B cell (primary cell): ENCODE results near the gene SPRR2E. TPM values are rescaled to one million over a fixed set of nuclear protein-coding genes. Genes with fewer than 3 reads are reported as not detected.

Experiments
- ATAC-seq: fragments of 200-7000 bp; cut with Tn5 transposase; one replicate; pipeline ENCODE4 v1.10.0; 2021; ENCODE audit warnings: low read depth, mild to moderate bottlenecking, moderate number of reproducible peaks, moderate library complexity
- CTCF ChIA-PET: fragments of 350-600 bp; sonication (Branson Sonifier 250); formaldehyde crosslinking; loops from one replicate; lab custom pipeline; 2021; ENCODE audit warnings: antibody characterized with exemption, inconsistent platforms; lab: Charles Lee
- POLR2A ChIA-PET: fragments of 350-600 bp; sonication (Branson Sonifier 250); formaldehyde crosslinking; loops from one replicate; lab custom pipeline; 2021; ENCODE audit warnings: antibody characterized with exemption; lab: Charles Lee
- DNase-seq: peaks from one replicate; pipeline ENCODE4 v3.0.0; 2013
- H2AFZ ChIP-seq: 2 replicates; pipeline ENCODE4 v1.6.1; 2012; ENCODE audit warnings: mild to moderate bottlenecking, low read depth, low read length; ENCODE audit not compliant: insufficient read depth, poor library complexity, severe bottlenecking
- H3K27ac ChIP-seq, 2 donors: 1 replicate in 1 of 2; 2 replicates in 1 of 2; pipeline ENCODE4 v1.5.1; 2012 to 2013; ENCODE audit warnings: low read length in 2 of 2, mild to moderate bottlenecking in 2 of 2, moderate library complexity in 1 of 2
- H3K27me3 ChIP-seq, 4 experiments: fragments of 200-600 bp in 1 of 4; sonication (generic) in 1 of 4; replicated peaks in 1 of 4; 1 replicate in 2 of 4; 2 replicates in 2 of 4; pipeline versions ENCODE4 v1.6.1 to v1.7.0; 2013 to 2016; ENCODE audit warnings: low read length in 3 of 4, mild to moderate bottlenecking in 2 of 4, mixed read lengths in 1 of 4, moderate library complexity in 1 of 4; ENCODE audit not compliant: insufficient read depth in 4 of 4, control insufficient read depth in 3 of 4; ENCODE audit errors: control extremely low read depth in 1 of 4
- H3K36me3 ChIP-seq, 2 experiments: replicated peaks in 1 of 2; 1 replicate in 1 of 2; 2 replicates in 1 of 2; pipeline versions ENCODE4 v1.6.1 to v1.7.1; 2013; ENCODE audit warnings: low read length in 1 of 2; ENCODE audit not compliant: insufficient read depth in 2 of 2, control insufficient read depth in 1 of 2; ENCODE audit errors: control extremely low read depth in 1 of 2, extremely low read depth in 1 of 2
- H3K4me1 ChIP-seq, 2 donors: fragments of 200-600 bp in 1 of 2; sonication (generic) in 1 of 2; 1 replicate in 1 of 2; 2 replicates in 1 of 2; pipeline versions ENCODE4 v1.5.1 to v1.6.1; 2013 to 2017; ENCODE audit warnings: low read length in 2 of 2; ENCODE audit not compliant: control insufficient read depth in 2 of 2, insufficient read depth in 2 of 2
- H3K4me2 ChIP-seq: replicated peaks from 2 replicates; pipeline ENCODE3; 2012; ENCODE audit warnings: mild to moderate bottlenecking, low read depth, low read length; ENCODE audit not compliant: poor library complexity, severe bottlenecking
- H3K4me3 ChIP-seq, 5 experiments: fragments of 200-600 bp in 1 of 5; sonication (generic) in 1 of 5; 1 replicate in 3 of 5; 2 replicates in 2 of 5; pipeline versions ENCODE4 v1.5.1 to v1.7.0; 2011 to 2016; ENCODE audit warnings: low read length in 4 of 5, mild to moderate bottlenecking in 4 of 5, low read depth in 2 of 5, control low read depth in 1 of 5, moderate library complexity in 1 of 5; ENCODE audit not compliant: insufficient read depth in 1 of 5; ENCODE audit errors: control extremely low read depth in 1 of 5, extremely low read depth in 1 of 5
- H3K79me2 ChIP-seq: fragments of 200-600 bp; sonication (generic); one replicate; pipeline ENCODE4 v1.6.0; 2016; ENCODE audit warnings: low read length; ENCODE audit not compliant: control insufficient read depth, insufficient read depth
- H3K9ac ChIP-seq: fragments of 200-600 bp; sonication (generic); 2 replicates; pipeline ENCODE4 v1.6.1; 2017; ENCODE audit warnings: mild to moderate bottlenecking, low read length, moderate library complexity
- H3K9me3 ChIP-seq, 3 donors: one replicate each; pipeline versions ENCODE4 v1.6.1 to v1.7.1; 2013; ENCODE audit warnings: low read length in 2 of 3; ENCODE audit not compliant: control insufficient read depth in 2 of 3, insufficient read depth in 1 of 3; ENCODE audit errors: control extremely low read depth in 1 of 3
- H4K20me1 ChIP-seq: 2 replicates; pipeline ENCODE4 v1.6.0; 2012; ENCODE audit warnings: mild to moderate bottlenecking, low read length; ENCODE audit not compliant: insufficient read depth, control insufficient read depth, poor library complexity, severe bottlenecking
- H3K27ac Mint-ChIP-seq: one replicate; pipeline ENCODE4 v1.8.0; 2021; ENCODE audit warnings: mixed read lengths
- H3K27me3 Mint-ChIP-seq: one replicate; pipeline ENCODE4 v1.8.0; 2021; ENCODE audit warnings: mixed read lengths
- H3K4me1 Mint-ChIP-seq: one replicate; pipeline ENCODE4 v1.8.0; 2021; ENCODE audit warnings: mixed read lengths
- H3K4me3 Mint-ChIP-seq: one replicate; pipeline ENCODE4 v1.8.0; 2021; ENCODE audit warnings: mixed read lengths
- H3K9me3 Mint-ChIP-seq: one replicate; pipeline ENCODE4 v1.8.0; 2022; ENCODE audit warnings: mixed read lengths; ENCODE audit not compliant: insufficient read depth
- CTCF ChIP-seq: fragments of 200-600 bp; IDR thresholded peaks from one replicate; pipeline ENCODE4 v1.8.0; 2022; ENCODE audit warnings: antibody characterized with exemption, mild to moderate bottlenecking
- EZH2 ChIP-seq: IDR thresholded peaks from 2 replicates; pipeline ENCODE4 v1.6.1; 2012; ENCODE audit warnings: borderline replicate concordance, low read depth, mild to moderate bottlenecking, moderate library complexity, low read length; ENCODE audit not compliant: insufficient read depth, poor library complexity, severe bottlenecking
- WGBS: methylation state at CpG from one replicate; pipeline ENCODE4 v1.1.5; 2013; ENCODE audit warnings: missing lambda C conversion rate; ENCODE audit not compliant: insufficient coverage; 5-methylcytosine and 5-hydroxymethylcytosine counted together
- intact Hi-C: fragments of 100-400 bp; cut with micrococcal nuclease; formaldehyde crosslinking; loops from one replicate; pipeline ENCODE4 v1.10.0; 2022
- polyA plus RNA-seq: library from polyadenylated mRNA; depleted of rRNA; stranded (reverse); fragments of >200 nt; gene quantifications from 2 replicates; pipeline ENCODE4 v1.2.3, GENCODE V29; 2012
- total RNA-seq, 2 donors: library from RNA; stranded (reverse); fragments of 120-200 nt in 1 of 2; gene quantifications; 1 replicate in 1 of 2; 2 replicates in 1 of 2; pipeline versions ENCODE4 v1.2.3 to v1.2.4, GENCODE V29; 2013 to 2022

The SPRR2E gene
- total and polyA plus RNA-seq, 2 donors (not counting 1 experiment from before 2014, with no cell fraction given): not detected

GRCh38 chr1:153058826-153059784, 35.2 kb downstream of the SPRR2E start:
- no peak overlapping the region for H3K4me3 Mint-ChIP-seq
- H2AFZ ChIP-seq: no peak overlapping the region
- peaks cover 0 to 1% (median 0%) of the 10 kb centered on the region in 3 donors for H3K9me3 ChIP-seq
- H3K4me1 Mint-ChIP-seq: no peaks in the 10 kb centered on the region
- H3K9me3 Mint-ChIP-seq: no peaks in the 10 kb centered on the region
- H3K4me1 ChIP-seq: no peaks in the 10 kb centered on the region
- no peak overlapping the region for H3K4me3 ChIP-seq
- TF ChIP-seq EZH2 (no peak), CTCF (no peak)
- no peak overlapping the region for H3K9ac ChIP-seq
- no peak overlapping the region for H3K27ac Mint-ChIP-seq
- no peak for ATAC-seq
- peaks cover 39% of the 10 kb centered on the region for H3K27me3 Mint-ChIP-seq
- POLR2A ChIA-PET: no interaction called here
- WGBS: 45% methylated on average over 5 of the region's 6 CpGs
- CTCF ChIA-PET: no interaction called here
- intact Hi-C loops: no loop called here
- DNase-seq: no peak
- no peak overlapping the region for H3K27ac ChIP-seq
- H3K36me3 ChIP-seq: no peaks in the 10 kb centered on the region
- H3K27me3 ChIP-seq: peaks cover 0 to 11% (median 3%) of the 10 kb centered on the region in 4 experiments
- H3K79me2 ChIP-seq: no peaks in the 10 kb centered on the region
- H4K20me1 ChIP-seq: no peaks in the 10 kb centered on the region
- no peak overlapping the region for H3K4me2 ChIP-seq

DNA sequence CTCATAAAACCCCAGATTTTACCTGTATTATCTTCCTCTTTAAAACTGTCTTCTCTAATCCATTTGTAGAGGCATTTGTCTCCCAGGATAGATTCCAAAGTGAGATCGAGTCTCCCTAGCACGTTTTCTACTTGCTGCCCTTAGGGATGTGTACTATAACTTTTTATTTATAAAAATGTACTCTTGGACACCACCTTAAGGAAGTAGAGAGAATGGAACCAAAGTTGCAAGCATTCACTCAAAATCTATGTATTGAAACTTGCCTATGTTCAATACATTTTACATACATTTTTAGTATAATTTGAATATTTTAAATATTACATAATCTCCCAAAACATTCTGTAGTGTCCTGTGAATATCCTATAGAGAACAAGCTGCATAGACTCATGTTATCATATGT, 36.2 kb downstream of the SPRR2E start:
- no peak overlapping the region for H3K4me3 ChIP-seq
- WGBS: no CpG with 5 or more reads among the region's 2 CpGs
- no peak overlapping the region for H3K4me3 Mint-ChIP-seq
- intact Hi-C loops: no loop called here
- H3K27me3 Mint-ChIP-seq: peaks cover 42% of the 10 kb centered on the region
- H3K9me3 Mint-ChIP-seq: no peaks in the 10 kb centered on the region
- H3K27ac ChIP-seq: no peak overlapping the region
- no peaks in the 10 kb centered on the region for H3K4me1 ChIP-seq
- ChIA-PET POLR2A (no interaction called here), CTCF (no interaction called here)
- H3K27ac Mint-ChIP-seq: no peak overlapping the region
- no peak overlapping the region for H3K9ac ChIP-seq
- no peak overlapping the region for H3K4me2 ChIP-seq
- DNase-seq (no peak), ATAC-seq (no peak)
- H2AFZ ChIP-seq: no peak overlapping the region
- no peaks in the 10 kb centered on the region for H3K79me2 ChIP-seq
- no peaks in the 10 kb centered on the region for H3K4me1 Mint-ChIP-seq
- TF ChIP-seq CTCF (no peak), EZH2 (no peak)
- no peaks in the 10 kb centered on the region for H4K20me1 ChIP-seq
- H3K9me3 ChIP-seq: peaks cover 0 to 1% (median under 1%) of the 10 kb centered on the region in 3 donors
- H3K36me3 ChIP-seq: no peaks in the 10 kb centered on the region
- peaks cover 0 to 11% (median 3%) of the 10 kb centered on the region in 4 experiments for H3K27me3 ChIP-seq
